OCI-LY7 (cell line): ENCODE measurements around the gene SLC25A6. TPM values are rescaled to one million over a fixed set of nuclear protein-coding genes. Genes with fewer than 3 reads are reported as not detected.
"Not testable (repeated sequence)": the region's sequence is repeated elsewhere in the genome, so short reads cannot be mapped to it uniquely, and the experiment has no call there.

Experiments used
- BruUV-seq: library from RNA; stranded (reverse); fragments of 400-500 nt; replicated peaks from 2 replicates; lab custom pipeline; 2021; lab: Mats Ljungman, UMichigan
- CTCF ChIA-PET: fragments of 300-600 bp; sonication (Branson Sonifier 250); formaldehyde crosslinking; loops from one replicate; lab custom pipeline; 2022; ENCODE audit warnings: antibody characterized with exemption; ENCODE audit not compliant: unreplicated experiment; lab: Charles Lee
- POLR2A ChIA-PET: fragments of 300-600 bp; sonication (Branson Sonifier 250); formaldehyde crosslinking; loops from one replicate; lab custom pipeline; 2022; ENCODE audit warnings: antibody characterized with exemption; lab: Charles Lee
- DNase-seq: peaks from one replicate; pipeline ENCODE4 v3.0.0-alpha.2; 2015; ENCODE audit warnings: low spot score
- H2AFZ ChIP-seq: fragments of 200-600 bp; sonication (generic), shearing (Covaris generic); 2 replicates; pipeline ENCODE4 v1.6.1; 2014; ENCODE audit warnings: mild to moderate bottlenecking, antibody characterized with exemption, low read length, moderate library complexity
- H3K27ac ChIP-seq: fragments of 200-600 bp; sonication (generic); 2 replicates; pipeline ENCODE4 v1.5.1; 2014; ENCODE audit warnings: mixed run types, low read depth, mild to moderate bottlenecking, moderate library complexity, low read length, inconsistent platforms; ENCODE audit not compliant: poor library complexity, severe bottlenecking
- H3K36me3 ChIP-seq: fragments of 200-600 bp; sonication (generic); 2 replicates; pipeline ENCODE4 v1.6.1; 2014; ENCODE audit warnings: mild to moderate bottlenecking, antibody characterized with exemption, low read length, moderate library complexity, mixed read lengths; ENCODE audit not compliant: insufficient read depth
- H3K4me1 ChIP-seq: fragments of 200-600 bp; sonication (generic); 2 replicates; pipeline ENCODE4 v1.5.1; 2014; ENCODE audit warnings: mild to moderate bottlenecking, low read length; ENCODE audit not compliant: insufficient read depth, poor library complexity, severe bottlenecking
- H3K4me2 ChIP-seq: fragments of 200-600 bp; sonication (generic); 2 replicates; pipeline ENCODE4 v1.6.1; 2014; ENCODE audit warnings: mild to moderate bottlenecking, low read length
- H3K4me3 ChIP-seq: fragments of 200-600 bp; sonication (generic); 2 replicates; pipeline ENCODE4 v1.5.1; 2014; ENCODE audit warnings: mild to moderate bottlenecking, low read depth, low read length; ENCODE audit not compliant: poor library complexity, severe bottlenecking
- H3K79me2 ChIP-seq: fragments of 200-600 bp; sonication (generic); 2 replicates; pipeline ENCODE4 v1.6.1; 2016; ENCODE audit warnings: low read depth, mild to moderate bottlenecking, low read length, moderate library complexity, mixed read lengths; ENCODE audit not compliant: insufficient read depth
- H3K9me2 ChIP-seq: fragments of 200-600 bp; sonication (generic); 2 replicates; pipeline ENCODE4 v1.6.1; 2016; ENCODE audit warnings: mild to moderate bottlenecking, low read length, mixed read lengths; ENCODE audit not compliant: insufficient read depth
- H3K9me3 ChIP-seq: fragments of 200-600 bp; sonication (generic); 2 replicates; pipeline ENCODE4 v1.6.1; 2014; ENCODE audit warnings: mild to moderate bottlenecking, mixed run types, low read length, mixed read lengths
- H4K20me1 ChIP-seq: fragments of 200-600 bp; sonication (generic); 2 replicates; pipeline ENCODE4 v1.6.1; 2014; ENCODE audit warnings: mild to moderate bottlenecking, antibody characterized with exemption, low read length, moderate library complexity, mixed read lengths; ENCODE audit not compliant: insufficient read depth
- EZH2phosphoT487 ChIP-seq: fragments of 200-600 bp; sonication (generic); IDR thresholded peaks from 2 replicates; pipeline ENCODE4 v1.6.1; 2018; ENCODE audit warnings: low read depth, borderline replicate concordance, mild to moderate bottlenecking, mixed run types, antibody characterized with exemption, low read length, moderate library complexity, mixed read lengths
- intact Hi-C: fragments of 100-400 bp; cut with micrococcal nuclease; formaldehyde crosslinking; loops from one replicate; pipeline ENCODE4 v1.10.0; 2022; ENCODE audit not compliant: unreplicated experiment
- total RNA-seq, 2 experiments: library from RNA; depleted of rRNA in 1 of 2; stranded (reverse); fragments of >200 nt in 1 of 2; shearing (Covaris generic) in 1 of 2; gene quantifications; 2 replicates each; pipeline ENCODE4 v1.2.3, GENCODE V29; 2014 to 2022
- TF ChIP-seq, protein P1 (sequence below): fragments of 200-600 bp; sonication (generic); conservative IDR thresholded peaks from 2 replicates; pipeline ENCODE4 v1.5.1; 2014; ENCODE audit warnings: mild to moderate bottlenecking, antibody characterized with exemption, low read length, moderate library complexity, mixed read lengths

SLC25A6 gene
- total RNA-seq, 2 experiments from 2014 or later = 196 to 444 TPM

DNA sequence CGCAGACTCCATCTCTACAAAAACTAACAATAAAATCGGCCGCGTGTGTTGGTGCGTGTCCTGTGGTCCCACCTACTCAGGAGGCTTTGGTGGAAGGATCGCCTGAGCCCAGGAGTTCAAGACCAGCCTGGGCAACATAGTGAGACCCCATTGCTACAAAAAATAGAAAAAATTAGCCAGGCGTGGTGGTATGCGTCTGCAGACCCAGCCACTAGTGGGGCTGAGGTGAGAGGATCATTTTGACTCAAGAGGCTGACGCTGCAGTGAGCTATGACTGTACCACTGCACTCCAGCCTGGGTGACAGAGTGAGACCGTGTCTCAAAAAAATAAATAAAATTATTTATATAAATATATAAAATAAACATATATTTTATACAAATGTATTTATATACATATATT lies 38.5 kb upstream of the SLC25A6 start:
- ChIA-PET POLR2A (no interaction called here), CTCF (no interaction called here)
- no peak for TF ChIP-seq EZH2phosphoT487
- TF ChIP-seq, protein P1, sequence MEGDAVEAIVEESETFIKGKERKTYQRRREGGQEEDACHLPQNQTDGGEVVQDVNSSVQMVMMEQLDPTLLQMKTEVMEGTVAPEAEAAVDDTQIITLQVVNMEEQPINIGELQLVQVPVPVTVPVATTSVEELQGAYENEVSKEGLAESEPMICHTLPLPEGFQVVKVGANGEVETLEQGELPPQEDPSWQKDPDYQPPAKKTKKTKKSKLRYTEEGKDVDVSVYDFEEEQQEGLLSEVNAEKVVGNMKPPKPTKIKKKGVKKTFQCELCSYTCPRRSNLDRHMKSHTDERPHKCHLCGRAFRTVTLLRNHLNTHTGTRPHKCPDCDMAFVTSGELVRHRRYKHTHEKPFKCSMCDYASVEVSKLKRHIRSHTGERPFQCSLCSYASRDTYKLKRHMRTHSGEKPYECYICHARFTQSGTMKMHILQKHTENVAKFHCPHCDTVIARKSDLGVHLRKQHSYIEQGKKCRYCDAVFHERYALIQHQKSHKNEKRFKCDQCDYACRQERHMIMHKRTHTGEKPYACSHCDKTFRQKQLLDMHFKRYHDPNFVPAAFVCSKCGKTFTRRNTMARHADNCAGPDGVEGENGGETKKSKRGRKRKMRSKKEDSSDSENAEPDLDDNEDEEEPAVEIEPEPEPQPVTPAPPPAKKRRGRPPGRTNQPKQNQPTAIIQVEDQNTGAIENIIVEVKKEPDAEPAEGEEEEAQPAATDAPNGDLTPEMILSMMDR = no peak
- H2AFZ ChIP-seq = no peak overlapping the region
- no TSS peak for BruUV-seq
- H3K36me3 ChIP-seq = peaks cover 51% of the 10 kb centered on the region
- intact Hi-C loops = no loop called here
- H3K9me3 ChIP-seq = no peaks in the 10 kb centered on the region
- DNase-seq = no peak
- H3K4me3 ChIP-seq = no peak overlapping the region
- H3K4me1 ChIP-seq = no peaks in the 10 kb centered on the region
- no peak overlapping the region for H3K4me2 ChIP-seq
- H3K9me2 ChIP-seq = no peaks in the 10 kb centered on the region
- H3K27ac ChIP-seq = no peak overlapping the region
- no peaks in the 10 kb centered on the region for H3K79me2 ChIP-seq
- H4K20me1 ChIP-seq = no peaks in the 10 kb centered on the region

DNA sequence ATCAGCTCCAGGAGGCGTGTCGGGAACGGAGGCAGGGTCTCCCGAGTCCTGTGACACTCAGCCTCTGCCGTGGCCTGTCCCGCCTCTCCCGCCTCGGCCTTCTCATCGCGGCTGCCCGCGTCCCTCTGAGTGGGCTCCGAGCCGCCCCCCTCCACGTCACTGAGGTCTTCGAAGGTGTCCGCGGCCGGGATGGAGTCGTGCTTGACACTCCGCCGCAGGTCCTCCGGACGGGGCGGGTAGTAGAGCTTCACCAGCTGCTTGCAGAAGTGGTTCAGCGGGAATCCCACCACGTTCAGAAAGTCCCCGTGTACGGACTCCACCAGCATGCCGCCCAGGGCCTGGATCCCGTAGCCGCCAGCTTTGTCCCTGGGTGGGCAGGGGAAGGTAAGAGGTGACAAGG lies 35.8 kb upstream of the SLC25A6 start:
- CTCF ChIA-PET = no interaction called here
- no peaks in the 10 kb centered on the region for H3K79me2 ChIP-seq
- H3K4me1 ChIP-seq = no peaks in the 10 kb centered on the region
- no peaks in the 10 kb centered on the region for H3K9me3 ChIP-seq
- H3K27ac ChIP-seq = no peak overlapping the region
- H3K9me2 ChIP-seq = no peaks in the 10 kb centered on the region
- H2AFZ ChIP-seq = no peak overlapping the region
- peaks cover 65% of the 10 kb centered on the region for H3K36me3 ChIP-seq
- DNase-seq = no peak
- no peaks in the 10 kb centered on the region for H4K20me1 ChIP-seq
- no peak overlapping the region for H3K4me3 ChIP-seq
- intact Hi-C loops = no loop called here
- TF ChIP-seq, protein P1 = no peak
- TF ChIP-seq EZH2phosphoT487 = no peak
- BruUV-seq = no TSS peak
- POLR2A ChIA-PET = no interaction called here
- no peak overlapping the region for H3K4me2 ChIP-seq

DNA sequence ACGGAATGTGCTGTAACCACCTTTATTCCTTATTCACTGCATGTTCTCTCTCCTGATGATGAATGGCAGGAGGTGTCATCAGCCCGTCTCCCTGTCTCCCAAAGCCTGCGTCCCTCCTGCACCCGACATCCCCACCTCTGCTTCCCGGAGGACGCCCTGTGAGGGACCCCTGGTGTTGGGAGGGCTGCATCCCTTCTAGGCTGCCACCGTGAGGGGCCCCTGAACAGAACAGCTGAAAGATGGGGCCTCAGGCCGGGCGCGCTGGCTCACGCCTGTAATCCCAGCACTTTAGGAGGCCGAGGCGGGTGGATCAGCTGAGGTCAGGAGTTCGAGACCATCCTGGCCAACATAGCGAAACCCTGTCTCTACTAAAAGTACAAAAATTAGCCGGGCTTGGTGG lies 34.4 kb upstream of the SLC25A6 start:
- DNase-seq, H3K27ac ChIP-seq, H2AFZ ChIP-seq, intact Hi-C loops, H3K79me2 ChIP-seq, POLR2A ChIA-PET, H3K4me3 ChIP-seq, BruUV-seq, H4K20me1 ChIP-seq, H3K9me2 ChIP-seq, CTCF ChIA-PET, H3K4me1 ChIP-seq, H3K4me2 ChIP-seq: not testable (repeated sequence)
- H3K36me3 ChIP-seq = peaks cover 71% of the 10 kb centered on the region
- H3K9me3 ChIP-seq = peaks cover 14% of the 10 kb centered on the region
